ENCODE data around the gene MBD3L2B.
"Not testable (repeated sequence)": the region's sequence is repeated elsewhere in the genome, so short reads cannot be mapped to it uniquely, and the experiment has no call there.

Gene MBD3L2B

GRCh38 chr19:7021331-7021730 is at the start of gene MBD3L2B:
MBD3L2B (minus strand) TSS chr19:7021431; CDS start chr19:7021397, 34 bp downstream.
- not testable (repeated sequence) for H3K4me3 ChIP-seq (ENCODE audit: low read depth in 1 of 2, low read length in 2 of 2); H3K27me3 ChIP-seq (ENCODE audit: low read depth, low read length); H3K9me3 ChIP-seq (ENCODE audit: control insufficient read depth in 1 of 2, low read length in 2 of 2); H3K36me3 ChIP-seq (ENCODE audit: control insufficient read depth in 1 of 2, insufficient read depth in 2 of 2, low read length in 2 of 2); H3K4me1 ChIP-seq (ENCODE audit: control insufficient read depth in 1 of 2, insufficient read depth in 2 of 2, low read length in 2 of 2); H3K27ac ChIP-seq (ENCODE audit: low read length)

DNA sequence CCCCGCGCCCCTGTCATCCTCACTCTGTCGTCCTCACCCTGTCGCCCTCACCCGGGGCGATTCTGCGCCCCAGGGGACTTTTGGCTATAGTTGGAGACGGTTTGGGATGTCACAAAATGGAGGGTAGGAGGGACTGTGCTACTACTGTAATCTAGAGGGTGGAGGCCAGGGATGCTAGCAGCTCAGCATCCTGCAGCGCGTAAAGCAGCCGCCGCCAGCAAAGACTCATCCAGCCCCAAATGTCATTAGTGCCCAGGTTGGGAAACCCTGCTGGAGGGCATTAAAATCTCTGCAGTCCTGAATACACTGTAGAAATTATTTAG is 48.6 kb upstream of the MBD3L2B start:
- Histone ChIP-seq H3K9me3 (ENCODE audit: control insufficient read depth in 1 of 2, low read length in 2 of 2) (peaks cover 0 to 2% of the 10 kb centered on the region in 2 donors), H3K36me3 (ENCODE audit: control insufficient read depth in 1 of 2, insufficient read depth in 2 of 2, low read length in 2 of 2) (peaks cover 19 to 27% of the 10 kb centered on the region in 2 donors), H3K4me3 (ENCODE audit: low read depth in 1 of 2, low read length in 2 of 2) (peak overlapping the region; percentile 96 to 97), H3K27me3 (ENCODE audit: low read depth, low read length) (no peaks in the 10 kb centered on the region), H3K4me1 (ENCODE audit: control insufficient read depth in 1 of 2, insufficient read depth in 2 of 2, low read length in 2 of 2) (peaks cover 6 to 10% of the 10 kb centered on the region in 2 donors), H3K27ac (ENCODE audit: low read length) (peak overlapping the region; percentile 75)

- peaks cover 6 to 10% of the 10 kb centered on the region in 2 donors for H3K4me1 ChIP-seq (ENCODE audit: control insufficient read depth in 1 of 2, insufficient read depth in 2 of 2, low read length in 2 of 2)
These were observed 48.0 kb upstream of the MBD3L2B start, which contains the start of gene ZNF557 for GRCh38 chr19:7069042-7069903. ZNF557 (plus strand) TSS chr19:7069703; CDS start chr19:7075075, 5,372 bp downstream.

DNA sequence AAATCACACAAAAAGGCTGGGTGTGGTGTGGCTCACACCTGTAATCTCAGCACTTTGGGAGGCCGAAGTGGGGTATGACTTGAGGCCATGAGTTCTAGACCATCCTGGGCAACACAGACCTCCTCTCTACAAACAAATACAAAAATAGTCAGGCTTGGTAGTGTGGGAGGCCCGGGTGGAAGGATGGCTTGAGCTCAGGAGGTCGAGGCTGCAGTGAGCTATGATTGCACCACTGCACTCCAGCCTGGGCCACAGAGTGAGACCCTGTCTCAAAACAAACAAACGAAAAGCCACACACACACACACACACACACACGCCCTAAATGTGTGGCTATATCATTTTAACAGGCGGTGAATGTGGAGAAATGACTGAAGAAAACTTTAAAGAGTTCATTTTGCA is 47.4 kb upstream of the MBD3L2B start:
- Histone ChIP-seq H3K4me1 (ENCODE audit: control insufficient read depth in 1 of 2, insufficient read depth in 2 of 2, low read length in 2 of 2) (peaks cover 6 to 10% of the 10 kb centered on the region in 2 donors), H3K4me3 (ENCODE audit: low read depth in 1 of 2, low read length in 2 of 2) (peak overlapping the region; percentile 26 to 97), H3K36me3 (ENCODE audit: control insufficient read depth in 1 of 2, insufficient read depth in 2 of 2, low read length in 2 of 2) (peaks cover 14% of the 10 kb centered on the region in 2 donors), H3K27ac (ENCODE audit: low read length) (no peak overlapping the region), H3K27me3 (ENCODE audit: low read depth, low read length) (no peaks in the 10 kb centered on the region), H3K9me3 (ENCODE audit: control insufficient read depth in 1 of 2, low read length in 2 of 2) (peaks cover 0 to 2% of the 10 kb centered on the region in 2 donors)

More at GRCh38 chr19:7069042-7069903, 48.0 kb upstream of the MBD3L2B start, which contains the start of gene ZNF557:
- Histone ChIP-seq H3K36me3 (ENCODE audit: control insufficient read depth in 1 of 2, insufficient read depth in 2 of 2, low read length in 2 of 2) (peaks cover 17 to 21% of the 10 kb centered on the region in 2 donors), H3K4me3 (ENCODE audit: low read depth in 1 of 2, low read length in 2 of 2) (peak within 1 kb of the TSS; percentile 96 to 97), H3K27me3 (ENCODE audit: low read depth, low read length) (no peaks in the 10 kb centered on the region), H3K9me3 (ENCODE audit: control insufficient read depth in 1 of 2, low read length in 2 of 2) (peaks cover 0 to 2% of the 10 kb centered on the region in 2 donors), H3K27ac (ENCODE audit: low read length) (peak within 1 kb of the TSS; percentile 75)

DNA sequence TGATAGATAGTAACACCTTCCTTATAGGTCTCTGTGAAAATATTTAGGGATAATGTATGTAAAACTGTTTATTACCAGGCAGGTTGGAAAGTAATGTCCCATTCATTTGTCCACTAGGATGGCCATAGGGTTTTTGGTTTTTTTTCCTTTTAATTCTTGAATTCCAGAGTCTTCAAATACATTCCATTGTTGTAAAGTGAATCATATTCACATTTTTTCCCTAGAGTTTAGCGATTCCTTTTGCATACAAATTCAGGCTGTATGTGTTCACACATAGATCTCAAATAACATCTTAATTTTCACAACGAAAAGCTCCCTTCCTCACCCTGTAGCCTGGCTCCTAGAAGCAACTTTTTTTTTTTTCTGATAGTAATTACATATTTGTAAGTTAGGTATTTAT is 46.5 kb upstream of the MBD3L2B start:
- peaks cover 5 to 8% of the 10 kb centered on the region in 2 donors for H3K36me3 ChIP-seq (ENCODE audit: control insufficient read depth in 1 of 2, insufficient read depth in 2 of 2, low read length in 2 of 2)
- H3K27me3 ChIP-seq (ENCODE audit: low read depth, low read length) = no peaks in the 10 kb centered on the region
- no peak overlapping the region for H3K4me3 ChIP-seq (ENCODE audit: low read depth in 1 of 2, low read length in 2 of 2)
- peaks cover 6 to 10% of the 10 kb centered on the region in 2 donors for H3K4me1 ChIP-seq (ENCODE audit: control insufficient read depth in 1 of 2, insufficient read depth in 2 of 2, low read length in 2 of 2)
- no peak overlapping the region for H3K27ac ChIP-seq (ENCODE audit: low read length)
- peaks cover 0 to under 1% of the 10 kb centered on the region in 2 donors for H3K9me3 ChIP-seq (ENCODE audit: control insufficient read depth in 1 of 2, low read length in 2 of 2)

- not testable (repeated sequence) for H3K27me3 ChIP-seq (ENCODE audit: low read depth, low read length); H3K27ac ChIP-seq (ENCODE audit: low read length); H3K9me3 ChIP-seq (ENCODE audit: control insufficient read depth in 1 of 2, low read length in 2 of 2); H3K4me3 ChIP-seq (ENCODE audit: low read depth in 1 of 2, low read length in 2 of 2); H3K36me3 ChIP-seq (ENCODE audit: control insufficient read depth in 1 of 2, insufficient read depth in 2 of 2, low read length in 2 of 2)
- H3K4me1 ChIP-seq (ENCODE audit: control insufficient read depth in 1 of 2, insufficient read depth in 2 of 2, low read length in 2 of 2) = peaks cover 6 to 10% of the 10 kb centered on the region in 2 donors
These were observed 45.9 kb upstream of the MBD3L2B start for GRCh38 chr19:7067122-7067521.

DNA sequence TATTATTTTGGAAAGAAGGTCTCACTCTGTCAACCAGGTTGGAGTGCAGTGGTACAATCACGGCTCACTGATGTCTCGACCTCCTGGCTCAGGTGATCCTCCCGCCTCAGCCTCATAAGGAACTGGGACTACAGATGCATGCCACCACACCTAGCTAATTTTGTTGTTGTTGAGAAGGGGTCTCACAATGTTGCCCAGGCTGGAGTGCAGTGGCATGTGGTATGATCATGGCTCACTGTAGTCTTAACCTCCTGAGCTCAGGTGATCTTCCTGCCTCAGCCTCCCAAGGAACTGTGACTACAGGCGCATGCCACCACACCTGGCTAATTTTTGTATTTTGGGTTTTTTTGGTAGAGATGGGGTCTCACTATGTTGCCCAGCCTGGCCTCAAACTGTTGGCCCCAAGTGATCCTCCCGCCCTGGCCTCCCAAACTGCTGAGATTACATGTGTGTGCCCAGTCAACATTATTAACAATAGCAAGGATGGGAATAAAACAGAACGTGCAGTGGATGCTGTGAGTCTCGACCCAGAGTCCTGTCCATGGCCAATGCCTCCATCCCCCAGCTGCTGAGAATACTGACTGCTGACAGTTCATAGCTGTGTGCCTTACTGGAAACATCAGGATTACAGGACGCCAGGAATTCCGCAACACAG is 42.7 kb upstream of the MBD3L2B start:
- Histone ChIP-seq H3K9me3 (ENCODE audit: control insufficient read depth in 1 of 2, low read length in 2 of 2) (no peaks in the 10 kb centered on the region), H3K4me1 (ENCODE audit: control insufficient read depth in 1 of 2, insufficient read depth in 2 of 2, low read length in 2 of 2) (no peaks in the 10 kb centered on the region), H3K36me3 (ENCODE audit: control insufficient read depth in 1 of 2, insufficient read depth in 2 of 2, low read length in 2 of 2) (no peaks in the 10 kb centered on the region), H3K4me3 (ENCODE audit: low read depth in 1 of 2, low read length in 2 of 2) (no peak overlapping the region), H3K27me3 (ENCODE audit: low read depth, low read length) (no peaks in the 10 kb centered on the region), H3K27ac (ENCODE audit: low read length) (no peak overlapping the region)

DNA sequence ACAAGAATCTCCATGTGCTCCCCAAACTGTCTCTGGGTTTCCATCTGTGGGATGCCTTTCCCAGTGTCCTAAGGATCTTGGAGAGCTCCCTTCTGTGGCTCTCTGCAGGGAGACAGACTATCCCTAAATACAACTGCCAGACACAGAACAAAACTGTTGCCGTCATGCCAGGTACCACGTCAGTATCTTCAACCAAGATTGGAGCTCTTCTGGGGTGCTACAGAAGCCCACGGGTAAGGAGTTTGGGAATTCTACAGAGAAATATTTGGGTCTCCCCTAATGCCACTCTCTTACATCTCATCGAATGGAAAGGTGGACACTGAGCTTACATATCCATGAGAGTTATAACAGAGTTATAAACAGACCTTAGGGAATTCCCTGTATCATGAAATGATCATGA is 42.1 kb upstream of the MBD3L2B start:
- Histone ChIP-seq H3K36me3 (ENCODE audit: control insufficient read depth in 1 of 2, insufficient read depth in 2 of 2, low read length in 2 of 2) (no peaks in the 10 kb centered on the region), H3K27ac (ENCODE audit: low read length) (no peak overlapping the region), H3K4me3 (ENCODE audit: low read depth in 1 of 2, low read length in 2 of 2) (no peak overlapping the region), H3K4me1 (ENCODE audit: control insufficient read depth in 1 of 2, insufficient read depth in 2 of 2, low read length in 2 of 2) (no peaks in the 10 kb centered on the region), H3K9me3 (ENCODE audit: control insufficient read depth in 1 of 2, low read length in 2 of 2) (no peaks in the 10 kb centered on the region), H3K27me3 (ENCODE audit: low read depth, low read length) (no peaks in the 10 kb centered on the region)

- not testable (repeated sequence) for H3K27me3 ChIP-seq (ENCODE audit: low read depth, low read length); H3K9me3 ChIP-seq (ENCODE audit: control insufficient read depth in 1 of 2, low read length in 2 of 2); H3K36me3 ChIP-seq (ENCODE audit: control insufficient read depth in 1 of 2, insufficient read depth in 2 of 2, low read length in 2 of 2); H3K27ac ChIP-seq (ENCODE audit: low read length); H3K4me1 ChIP-seq (ENCODE audit: control insufficient read depth in 1 of 2, insufficient read depth in 2 of 2, low read length in 2 of 2); H3K4me3 ChIP-seq (ENCODE audit: low read depth in 1 of 2, low read length in 2 of 2)
These were observed 38.7 kb upstream of the MBD3L2B start for GRCh38 chr19:7059977-7060376.

- not testable (repeated sequence) for H3K9me3 ChIP-seq (ENCODE audit: control insufficient read depth in 1 of 2, low read length in 2 of 2); H3K27me3 ChIP-seq (ENCODE audit: low read depth, low read length); H3K27ac ChIP-seq (ENCODE audit: low read length); H3K4me1 ChIP-seq (ENCODE audit: control insufficient read depth in 1 of 2, insufficient read depth in 2 of 2, low read length in 2 of 2); H3K4me3 ChIP-seq (ENCODE audit: low read depth in 1 of 2, low read length in 2 of 2); H3K36me3 ChIP-seq (ENCODE audit: control insufficient read depth in 1 of 2, insufficient read depth in 2 of 2, low read length in 2 of 2)
These were observed 37.3 kb upstream of the MBD3L2B start, which contains the start of gene MBD3L3 for GRCh38 chr19:7058576-7058975. MBD3L3 (minus strand) TSS chr19:7058676; CDS start chr19:7058605, 71 bp downstream.

DNA sequence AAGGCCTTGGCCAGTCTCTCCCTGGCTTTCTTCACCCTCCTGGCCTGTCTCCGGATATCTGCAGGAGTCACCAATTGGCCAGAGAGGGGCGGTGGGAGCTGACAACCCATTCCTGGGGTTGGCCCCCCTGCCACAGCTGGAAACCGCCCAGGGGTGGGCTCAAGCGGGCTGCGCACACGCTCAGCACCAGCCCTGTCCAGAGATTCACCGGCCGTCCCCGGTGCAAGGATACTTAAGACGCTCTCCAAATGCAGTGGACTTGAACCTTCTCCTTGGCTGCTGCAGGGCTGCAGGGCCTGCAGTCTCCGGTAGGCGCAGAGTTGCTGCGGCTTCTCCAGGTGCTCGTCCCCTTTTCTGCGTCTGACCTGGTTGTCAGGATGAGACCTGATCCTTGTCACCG is 35.1 kb upstream of the MBD3L2B start:
- not testable (repeated sequence) for H3K9me3 ChIP-seq (ENCODE audit: control insufficient read depth in 1 of 2, low read length in 2 of 2); H3K27ac ChIP-seq (ENCODE audit: low read length); H3K27me3 ChIP-seq (ENCODE audit: low read depth, low read length); H3K36me3 ChIP-seq (ENCODE audit: control insufficient read depth in 1 of 2, insufficient read depth in 2 of 2, low read length in 2 of 2); H3K4me1 ChIP-seq (ENCODE audit: control insufficient read depth in 1 of 2, insufficient read depth in 2 of 2, low read length in 2 of 2); H3K4me3 ChIP-seq (ENCODE audit: low read depth in 1 of 2, low read length in 2 of 2)

Data from muscle layer of duodenum (tissue), 2 donors.